ENCODE measurements around the gene DLG1. TPM values are rescaled to one million over a fixed set of nuclear protein-coding genes. Genes with fewer than 3 reads are reported as not detected.
"Not testable (repeated sequence)": the region's sequence is repeated elsewhere in the genome, so short reads cannot be mapped to it uniquely, and the experiment has no call there.

DLG1 gene
- total and polyA plus RNA-seq, 12 donors = 20.7 to 97.4 (median 54.0) TPM

- ATAC-seq (peak in 2 of 8 donors; percentile 46 to 54), DNase-seq (no peak)
- intact Hi-C loops (cut with DNase I) = no loop called here
- no peak overlapping the region for H3K27ac ChIP-seq
- H3K4me3 ChIP-seq = no peak overlapping the region
- no peaks in the 10 kb centered on the region for H3K27me3 ChIP-seq
- TF ChIP-seq CTCF (IDR thresholded peaks at IDR 0.05) = no peak
- no peaks in the 10 kb centered on the region for H3K9me3 ChIP-seq
- peaks cover 0 to 8% (median 0%) of the 10 kb centered on the region in 9 donors for H3K4me1 ChIP-seq
- H3K36me3 ChIP-seq = peaks cover 0 to 46% (median 15%) of the 10 kb centered on the region in 9 donors
- WGBS, 2 donors = 81 to 90% methylated on average over 6 of the region's 6 CpGs
Measured at GRCh38 chr3:197041875-197042488, 256.4 kb downstream of the DLG1 start.

GRCh38 chr3:197040658-197041057 is 257.8 kb downstream of the DLG1 start:
- H3K27me3 ChIP-seq = peaks cover 0 to 12% (median 0%) of the 10 kb centered on the region in 7 donors
- peak in 1 of 9 donors; percentile 15 for TF ChIP-seq CTCF (IDR thresholded peaks at IDR 0.05)
- DNase-seq (no peak), ATAC-seq (peak in 4 of 8 donors; percentile 33 to 74 (median 56))
- peaks cover 0 to 33% (median 10%) of the 10 kb centered on the region in 9 donors for H3K36me3 ChIP-seq
- peaks cover 0 to 8% (median 0%) of the 10 kb centered on the region in 9 donors for H3K4me1 ChIP-seq
- intact Hi-C loops (cut with DNase I) = no loop called here
- H3K9me3 ChIP-seq = no peaks in the 10 kb centered on the region
- H3K4me3 ChIP-seq = no peak overlapping the region
- WGBS, 2 donors = 56 to 60% methylated on average over 4 of the region's 4 CpGs
- no peak overlapping the region for H3K27ac ChIP-seq

GRCh38 chr3:197038679-197039462 is 259.5 kb downstream of the DLG1 start:
- Histone ChIP-seq H3K4me3 (no peak overlapping the region), H3K27ac (no peak overlapping the region), H3K27me3 (peaks cover 0 to 12% (median 0%) of the 10 kb centered on the region in 7 donors), H3K9me3 (no peaks in the 10 kb centered on the region), H3K36me3 (peaks cover 0 to 15% (median 4%) of the 10 kb centered on the region in 9 donors), H3K4me1 (peaks cover 0 to 8% (median 0%) of the 10 kb centered on the region in 9 donors)
- WGBS, 2 donors = 86 to 87% methylated on average over 14 of the region's 14 CpGs
- ATAC-seq (peak in 1 of 8 donors; percentile 14), DNase-seq (no peak)
- no peak for TF ChIP-seq CTCF (IDR thresholded peaks at IDR 0.05)
- intact Hi-C loops (cut with DNase I) = no loop called here

GRCh38 chr3:197035577-197035976 is 262.8 kb downstream of the DLG1 start:
- Histone ChIP-seq H3K27me3 (peaks cover 0 to 18% (median 0%) of the 10 kb centered on the region in 7 donors), H3K27ac (no peak overlapping the region), H3K4me1 (peaks cover 0 to 22% (median 13%) of the 10 kb centered on the region in 9 donors), H3K9me3 (no peaks in the 10 kb centered on the region), H3K36me3 (no peaks in the 10 kb centered on the region), H3K4me3 (no peak overlapping the region)
- ATAC-seq = no peak
- no peak for DNase-seq
- 35 to 56% methylated on average over 3 of the region's 3 CpGs for WGBS, 2 donors
- intact Hi-C loops (cut with DNase I) = no loop called here
- no peak for TF ChIP-seq CTCF (IDR thresholded peaks at IDR 0.05)

- intact Hi-C loops (cut with DNase I) = not testable (repeated sequence)
Measured at GRCh38 chr3:197034778-197035177, 263.6 kb downstream of the DLG1 start.

GRCh38 chr3:197033764-197034163 is 264.6 kb downstream of the DLG1 start:
- 87 to 88% methylated on average over 3 of the region's 3 CpGs for WGBS, 2 donors
- ATAC-seq; H3K36me3 ChIP-seq; intact Hi-C loops (cut with DNase I); DNase-seq; H3K9me3 ChIP-seq; H3K27ac ChIP-seq; H3K4me3 ChIP-seq: not testable (repeated sequence)
- peaks cover 0 to 28% (median 9%) of the 10 kb centered on the region in 7 donors for H3K27me3 ChIP-seq
- H3K4me1 ChIP-seq = peaks cover 0 to 37% (median 22%) of the 10 kb centered on the region in 9 donors

More at GRCh38 chr3:197034778-197035177, 263.6 kb downstream of the DLG1 start:
- H3K27ac ChIP-seq, ATAC-seq, H3K36me3 ChIP-seq, H3K4me3 ChIP-seq, DNase-seq, H3K9me3 ChIP-seq: not testable (repeated sequence)
- Histone ChIP-seq H3K27me3 (peaks cover 0 to 18% (median 1%) of the 10 kb centered on the region in 7 donors), H3K4me1 (peaks cover 0 to 28% (median 15%) of the 10 kb centered on the region in 9 donors)
- WGBS, 2 donors = 79 to 80% methylated on average over 5 of the region's 5 CpGs

All from heart right ventricle (tissue), 16 donors.